Activated CD4-positive, alpha-beta T cell treated with anti-CD3 and anti-CD28 coated beads, Interleukin-2, Interleukin-6, amounts not matched to agents 100 ng/mL and 50 ng/mL, durations not matched to agents 16 hours and 8 hours (primary cell): Measurements from ENCODE around the gene CFAP54.

ENCODE experiments used
- DNase-seq: peaks from one replicate; pipeline ENCODE4 v3.0.0-alpha.2; 2020

CFAP54 gene

DNA sequence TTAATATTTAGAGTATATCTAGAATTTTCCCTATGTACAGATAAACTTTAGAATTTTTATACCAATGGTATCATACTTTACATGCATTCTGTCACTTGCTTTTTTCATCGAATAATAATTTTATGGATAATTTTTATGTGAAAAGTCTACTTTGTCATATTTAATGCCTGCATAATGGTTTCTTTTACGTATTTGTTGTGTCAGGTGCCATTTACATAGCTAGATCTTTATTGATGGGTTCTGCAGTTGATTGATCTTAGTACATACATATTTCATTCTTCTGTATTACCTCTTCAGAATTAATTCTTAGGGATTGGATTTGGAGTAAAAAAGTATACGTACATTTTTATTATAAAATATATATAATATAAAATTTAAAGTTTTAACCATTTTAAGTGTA, 340.0 kb downstream of the CFAP54 start:
- no peak for DNase-seq

DNA sequence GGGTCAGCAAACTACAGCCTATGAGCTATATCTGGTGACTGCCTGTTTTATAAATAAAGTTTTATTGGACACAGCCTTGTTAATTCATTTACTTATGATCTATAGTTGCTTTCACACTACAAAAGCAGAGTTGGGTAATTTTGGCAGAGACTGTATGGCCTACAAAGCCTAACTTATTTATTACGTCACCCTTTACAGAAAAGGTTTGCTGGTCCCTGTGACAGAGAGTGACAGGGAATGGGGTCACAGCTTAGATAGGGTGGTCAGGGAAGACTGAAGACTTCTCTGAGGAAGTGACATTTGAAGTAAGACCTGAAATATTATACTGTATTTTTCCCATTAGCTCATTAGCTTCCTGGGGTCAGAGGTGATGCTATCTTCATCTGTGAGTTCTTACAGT, 342.0 kb downstream of the CFAP54 start:
- DNase-seq, result no peak

DNA sequence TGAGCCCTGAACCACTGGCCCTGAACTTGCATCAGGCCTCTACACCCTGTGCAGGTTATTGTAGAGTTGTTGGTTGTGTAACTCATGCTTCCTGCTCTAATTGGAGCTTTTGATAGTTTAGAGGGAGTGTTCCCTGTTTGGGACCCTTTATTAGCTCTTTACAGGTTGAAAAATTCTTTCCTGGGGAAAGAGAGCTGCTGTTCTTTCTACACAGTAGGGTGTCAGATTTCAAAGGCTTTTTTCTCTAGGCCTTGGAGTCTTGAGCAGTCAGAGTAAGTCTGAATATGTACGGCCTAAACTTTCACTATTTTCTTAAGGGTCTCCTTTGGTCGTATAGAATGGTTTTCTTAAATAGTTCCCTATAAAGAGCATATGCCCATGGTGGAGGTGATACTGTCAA, 356.9 kb downstream of the CFAP54 start:
- no peak for DNase-seq

DNA sequence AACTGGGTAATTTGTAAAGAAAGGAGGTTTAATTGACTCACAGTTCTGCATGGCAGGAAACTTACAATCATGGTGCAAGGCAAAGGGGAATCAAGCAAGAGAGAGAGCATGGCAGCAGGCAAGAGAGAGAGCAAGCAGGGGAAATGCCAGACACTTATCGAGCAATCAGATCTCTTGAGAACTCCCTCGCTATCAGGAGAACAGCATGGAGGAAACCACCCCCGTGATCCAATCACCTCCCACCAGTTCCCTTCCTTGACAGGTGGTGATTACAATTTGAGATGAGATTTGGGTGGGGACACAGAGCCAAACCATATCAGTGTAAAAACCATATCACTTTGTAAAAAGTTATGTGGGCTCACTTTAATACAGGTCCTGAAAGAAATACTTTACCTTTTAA, 361.3 kb downstream of the CFAP54 start:
- no peak for DNase-seq

DNA sequence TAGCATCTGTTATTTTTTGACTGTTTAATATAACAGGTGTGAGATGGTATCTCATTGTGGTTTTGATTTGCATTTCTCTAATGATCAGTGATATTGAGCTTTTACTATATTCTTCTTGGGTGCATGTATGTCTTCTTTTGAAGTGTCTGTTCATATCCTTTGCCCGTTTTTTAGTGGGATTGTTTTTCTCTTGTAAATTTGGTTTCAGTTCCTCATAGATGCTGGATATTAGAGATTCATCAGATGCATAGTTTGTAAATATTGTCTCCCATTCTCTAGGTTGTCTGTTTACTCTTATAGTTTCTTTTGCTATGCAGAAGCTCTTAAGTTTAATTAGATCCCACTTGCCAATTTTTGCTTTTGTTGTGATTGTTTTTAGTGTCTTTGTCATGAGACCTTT, 368.8 kb downstream of the CFAP54 start:
- no peak for DNase-seq

DNA sequence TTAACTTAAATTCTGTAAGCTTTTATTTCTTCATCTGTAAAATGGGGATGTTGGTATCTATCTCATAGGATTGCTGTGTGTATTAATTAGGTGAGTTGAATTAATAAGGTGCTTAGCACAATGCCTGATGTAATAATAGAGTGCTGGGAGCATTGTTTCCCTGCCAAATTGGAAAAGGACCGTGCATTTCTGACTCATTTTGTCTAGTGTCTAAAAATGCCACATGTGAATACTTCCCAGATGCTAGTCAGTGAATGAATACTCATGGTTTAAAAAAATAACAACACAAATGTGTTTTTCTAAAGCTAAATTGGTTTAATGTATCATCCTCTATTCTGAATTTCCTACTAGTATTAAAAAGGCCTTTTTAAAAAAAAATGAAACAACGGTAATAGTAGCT, 372.3 kb downstream of the CFAP54 start:
- no peak for DNase-seq

DNA sequence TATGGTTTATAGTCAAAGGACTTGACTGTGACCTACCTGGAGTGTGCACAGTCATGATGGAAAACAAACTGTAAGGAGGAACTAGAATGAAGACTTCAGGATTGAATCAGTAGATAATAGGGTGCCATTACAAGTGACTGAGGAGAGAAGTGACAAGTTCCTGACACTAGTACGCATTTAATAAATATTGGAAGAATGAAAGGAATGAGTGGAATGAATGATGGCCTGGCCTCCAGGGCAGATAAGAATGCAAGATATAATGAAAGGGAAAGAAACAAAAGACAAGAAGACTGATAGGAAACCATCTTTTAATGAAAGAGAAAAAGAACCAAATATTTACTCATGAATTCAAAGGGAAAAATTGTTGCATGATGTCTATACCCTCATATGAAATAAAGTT, 372.9 kb downstream of the CFAP54 start:
- DNase-seq, result no peak

DNA sequence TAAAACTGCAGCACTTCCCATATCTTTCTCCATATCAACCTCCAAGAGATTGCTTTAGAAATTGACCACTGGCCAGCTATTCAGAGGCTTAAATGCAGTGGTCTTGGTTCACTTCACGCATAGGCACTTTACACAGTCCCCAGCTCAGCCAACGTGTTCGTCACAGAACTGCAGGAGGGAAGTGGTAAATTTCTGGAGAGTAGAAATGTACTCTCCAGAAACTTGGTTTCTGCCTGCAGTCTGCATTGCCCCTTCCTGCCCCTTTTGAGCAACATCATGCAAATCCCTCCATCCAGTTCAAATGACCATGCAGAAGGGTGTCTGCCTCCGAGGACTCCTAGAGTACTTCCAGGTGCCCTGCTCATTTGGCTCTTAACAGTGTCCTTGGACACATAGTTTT, 375.0 kb downstream of the CFAP54 start:
- DNase-seq, result no peak

DNA sequence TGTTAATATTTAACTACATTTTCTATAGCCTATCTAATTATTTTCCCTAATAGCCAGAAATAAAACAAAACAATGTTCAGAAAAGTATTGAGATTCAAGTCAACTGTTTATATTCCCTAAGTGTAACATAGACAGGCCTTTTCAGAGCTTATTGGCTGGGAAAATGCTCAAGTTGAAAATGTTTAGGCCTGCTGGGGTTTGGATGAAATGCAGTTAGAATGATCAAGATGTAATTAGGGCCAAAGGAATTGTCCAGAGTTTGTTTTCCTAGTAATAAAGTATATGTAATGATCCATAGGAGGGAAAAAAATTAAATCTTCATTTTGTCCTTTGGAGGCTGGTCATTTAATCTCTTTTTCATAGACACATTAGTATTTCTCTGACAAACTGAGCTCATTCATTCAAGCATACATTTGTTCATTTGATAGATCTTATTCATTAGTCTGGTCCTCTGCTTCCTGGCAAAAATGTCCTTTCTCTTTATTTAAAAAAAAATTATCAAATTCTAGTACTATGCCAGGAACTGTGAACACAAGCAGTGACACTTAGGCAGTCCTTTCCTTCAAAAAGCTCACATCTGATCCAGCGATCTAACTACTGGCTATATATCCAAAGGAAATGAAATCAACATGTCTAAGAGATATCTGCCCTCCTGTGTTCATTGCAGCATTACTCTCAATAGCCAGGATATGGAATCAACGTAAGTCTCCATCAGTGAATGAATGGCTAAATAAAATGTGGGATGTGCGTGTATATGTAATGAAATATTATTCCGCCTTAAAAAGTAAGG, 377.6 kb downstream of the CFAP54 start:
- no peak for DNase-seq

DNA sequence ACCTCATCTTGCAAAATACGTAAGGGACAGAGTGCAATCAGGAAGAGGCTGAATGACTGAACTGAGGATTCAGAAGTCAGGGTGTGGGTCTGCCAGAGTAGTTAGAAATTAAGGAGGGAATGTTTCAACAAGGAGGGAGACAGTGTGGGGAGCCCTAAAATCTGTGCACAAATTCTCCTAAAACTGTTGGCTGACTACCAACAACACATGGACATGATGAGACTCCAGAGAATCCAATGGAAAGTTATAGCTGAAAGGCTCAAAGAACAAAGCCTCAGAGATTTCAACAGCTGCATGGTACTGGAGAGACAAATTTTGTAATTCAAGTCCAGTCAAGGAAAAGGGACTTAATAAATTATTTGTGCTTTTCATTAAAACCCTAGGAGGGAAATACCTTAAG, 381.6 kb downstream of the CFAP54 start:
- DNase-seq, result no peak

DNA sequence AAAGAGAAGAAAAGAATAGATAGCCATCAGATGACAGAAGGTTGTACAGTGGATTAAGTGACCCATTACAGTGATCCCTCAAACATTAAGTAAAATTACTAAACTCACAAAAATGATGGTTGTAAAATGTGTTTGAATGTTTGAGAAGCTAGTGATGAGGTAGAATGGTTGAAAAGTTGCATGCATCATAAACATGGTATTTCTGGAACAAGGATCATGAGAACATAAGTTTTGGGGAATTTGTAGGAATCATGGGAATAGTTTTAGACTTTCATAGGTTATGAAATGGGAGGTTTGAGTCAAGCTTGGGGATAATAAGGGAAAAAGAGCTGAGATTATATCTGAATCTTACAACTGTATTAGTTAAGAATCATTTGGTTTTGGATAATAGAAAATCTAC, 383.6 kb downstream of the CFAP54 start:
- DNase-seq, result no peak

DNA sequence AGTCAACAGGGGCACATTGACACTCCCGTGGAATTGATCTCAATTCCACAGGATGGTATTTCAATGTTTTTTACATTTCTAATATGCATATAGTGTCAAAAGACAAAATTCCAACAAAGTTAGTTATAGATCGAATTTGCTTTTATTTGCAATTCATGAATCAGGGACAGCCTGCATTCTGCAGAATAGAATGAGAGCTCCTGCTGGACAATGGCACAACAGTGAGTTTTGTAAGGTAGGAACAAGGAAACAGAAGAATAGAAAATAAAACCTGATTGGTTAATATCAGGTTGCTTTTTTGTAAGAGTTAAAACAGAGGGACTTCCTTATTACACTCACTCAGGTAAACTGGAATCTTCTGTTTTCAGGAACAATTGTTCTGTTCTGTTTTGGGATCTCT, 384.8 kb downstream of the CFAP54 start:
- no peak for DNase-seq

DNA sequence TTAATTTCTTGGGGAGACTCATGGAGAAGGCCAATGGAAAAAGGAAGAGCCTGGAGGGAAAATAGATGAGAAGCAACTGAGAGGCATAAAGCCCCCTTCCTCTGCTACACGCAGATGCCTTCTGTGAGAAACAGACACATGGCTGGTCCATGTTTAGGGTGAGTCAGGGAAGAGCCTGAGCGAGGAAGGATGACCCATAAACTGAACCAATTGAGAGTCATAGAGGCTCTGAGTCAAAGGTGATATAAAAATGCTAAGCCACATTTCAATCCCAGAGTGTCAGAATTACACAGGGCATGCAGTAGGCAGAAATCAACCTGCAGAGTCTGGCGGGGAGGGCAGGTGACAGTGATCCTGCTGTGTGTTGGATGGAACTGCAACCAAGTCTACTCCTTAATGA, 387.6 kb downstream of the CFAP54 start:
- DNase-seq, result no peak

DNA sequence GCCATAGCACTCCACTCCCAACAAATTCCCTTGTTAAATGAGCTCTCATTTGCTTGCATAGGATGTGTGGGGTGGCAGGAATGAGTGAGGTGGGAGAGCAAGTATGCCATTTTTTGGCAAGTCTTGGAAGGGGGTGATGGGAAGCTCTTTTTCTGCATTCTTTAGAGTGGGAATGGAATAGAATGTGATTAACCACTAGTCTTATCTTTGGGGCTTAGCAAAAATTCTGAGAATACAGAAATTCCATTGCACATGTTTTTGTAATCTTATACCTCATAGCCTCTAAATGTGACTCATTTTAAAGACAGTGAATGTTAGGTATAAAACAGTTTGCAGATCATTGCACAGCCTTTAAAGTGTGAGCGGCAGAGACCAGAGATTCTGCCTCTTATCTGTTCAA, 389.3 kb downstream of the CFAP54 start:
- DNase-seq, result no peak

DNA sequence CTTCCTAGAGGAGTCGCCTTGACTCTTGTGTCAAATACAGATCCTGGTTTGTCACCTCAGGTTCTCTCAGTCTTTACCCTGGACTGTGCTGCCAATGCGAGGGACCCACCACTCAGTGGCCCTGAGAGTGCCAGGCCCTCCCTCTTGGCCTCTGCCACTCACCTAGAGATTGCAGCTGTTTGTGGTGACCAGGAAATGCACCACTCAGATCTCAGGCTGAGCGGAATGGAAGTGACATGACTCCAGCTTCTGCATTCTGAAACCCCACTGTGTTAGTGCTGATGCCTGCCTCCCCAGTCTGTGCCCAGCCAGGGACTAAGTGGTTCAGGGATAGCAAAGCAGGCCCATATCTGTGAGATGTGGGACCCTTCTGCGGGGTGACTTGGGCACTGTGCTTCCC, 389.9 kb downstream of the CFAP54 start:
- no peak for DNase-seq

DNA sequence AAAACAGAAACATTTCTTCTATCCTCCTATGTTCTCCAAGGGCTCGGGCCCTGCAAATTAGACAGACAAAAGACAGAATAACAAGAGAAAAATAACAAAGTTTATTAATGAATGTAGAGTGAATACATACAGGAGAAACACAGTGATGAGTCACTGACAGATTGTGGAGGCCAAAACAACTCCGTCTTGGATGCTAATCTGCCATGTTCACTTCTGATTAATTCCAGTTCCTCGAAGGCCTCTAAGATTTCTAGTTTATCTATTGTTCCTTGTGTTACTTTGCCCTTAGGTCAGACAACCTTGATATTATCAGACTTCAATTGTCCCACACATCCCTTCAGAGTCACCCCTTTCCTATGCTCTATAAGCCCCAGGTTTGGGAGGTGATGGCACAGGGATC, 390.8 kb downstream of the CFAP54 start:
- DNase-seq, result no peak

DNA sequence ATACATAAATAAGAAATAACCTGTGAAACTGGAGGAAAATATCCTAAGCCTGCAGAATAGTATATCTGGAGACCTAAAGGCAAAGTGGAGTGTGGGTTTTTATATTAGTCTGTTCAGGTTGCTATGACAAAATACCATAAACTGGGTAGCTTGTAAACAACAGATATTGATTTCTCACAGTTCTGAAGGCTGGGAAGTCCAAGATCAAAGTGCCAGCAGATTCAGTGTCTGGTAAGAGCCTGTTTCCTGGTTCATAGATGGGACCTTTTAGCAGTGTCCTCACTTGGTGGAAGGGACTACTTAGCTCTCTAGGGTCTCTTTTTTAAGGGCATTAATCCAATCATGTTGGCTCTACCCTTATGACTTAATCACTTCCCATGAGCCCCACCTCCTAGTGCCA, 392.2 kb downstream of the CFAP54 start:
- DNase-seq, result no peak

DNA sequence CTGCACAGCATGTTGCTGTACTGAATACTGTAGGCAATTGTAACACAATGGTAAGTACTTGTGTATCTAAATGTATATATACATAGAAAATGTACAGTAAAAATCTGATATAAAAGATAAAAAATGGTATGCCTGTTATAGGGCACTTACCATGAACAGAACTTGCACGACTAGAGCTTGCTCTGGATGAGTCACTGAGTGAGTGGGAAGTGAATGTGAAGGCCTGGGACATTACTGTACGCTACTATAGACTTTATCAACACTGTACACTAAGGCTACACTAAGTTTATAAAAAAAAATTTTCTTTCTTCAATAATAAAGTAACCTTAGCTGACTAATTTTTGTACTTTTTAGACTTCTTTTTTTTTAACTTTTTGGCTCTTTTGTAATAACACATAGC, 393.5 kb downstream of the CFAP54 start:
- DNase-seq, result no peak

DNA sequence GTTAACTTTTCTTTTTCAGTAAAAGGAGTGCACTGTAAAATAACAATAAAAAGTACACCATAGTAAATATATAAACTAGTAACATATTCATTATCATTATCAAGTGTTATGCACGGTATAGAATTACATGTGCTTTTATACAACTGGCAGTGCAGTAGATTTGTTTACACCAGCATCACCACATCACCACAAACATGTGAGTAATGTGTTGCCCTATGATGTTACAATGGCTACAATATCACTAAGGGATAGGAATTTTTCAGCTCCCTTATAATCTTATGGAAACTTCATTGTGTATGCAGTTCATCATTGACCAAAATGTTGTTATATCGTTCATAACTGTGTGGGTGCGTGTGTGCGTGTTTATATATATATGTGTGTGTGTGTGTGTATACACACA, 394.2 kb downstream of the CFAP54 start:
- DNase-seq, result no peak

DNA sequence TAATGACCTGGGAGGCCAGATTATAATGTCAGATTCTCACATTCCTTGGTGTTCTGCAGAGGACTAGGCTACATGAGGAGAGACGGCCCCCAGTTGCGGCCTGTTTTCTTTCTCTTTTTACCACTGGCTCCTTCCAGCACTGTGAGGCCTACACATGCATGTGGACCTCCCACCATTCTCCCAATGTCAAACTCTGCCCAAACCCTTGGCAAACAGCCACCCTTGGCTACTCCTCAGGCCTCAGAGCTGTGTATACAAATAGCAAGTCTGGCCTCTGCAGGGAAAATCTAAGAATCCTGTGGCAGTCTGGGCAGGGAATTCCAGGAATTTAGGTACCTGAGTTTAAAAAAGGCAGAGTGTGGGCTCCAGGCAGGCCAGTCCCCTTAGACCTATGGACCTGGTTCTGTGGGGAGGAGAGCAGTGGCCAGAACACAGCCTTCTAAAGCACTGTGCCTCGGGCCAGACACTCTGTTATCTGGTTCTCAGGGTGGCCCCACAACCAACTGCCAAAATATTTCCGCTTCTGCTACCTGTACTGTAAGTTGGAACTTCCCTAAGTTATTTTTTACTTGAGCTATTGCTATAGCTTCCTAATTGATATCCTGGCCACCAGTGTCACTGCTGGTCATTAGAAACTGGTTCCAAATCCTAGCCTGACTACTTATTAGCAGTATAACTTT, 397.8 kb downstream of the CFAP54 start:
- no peak for DNase-seq

DNA sequence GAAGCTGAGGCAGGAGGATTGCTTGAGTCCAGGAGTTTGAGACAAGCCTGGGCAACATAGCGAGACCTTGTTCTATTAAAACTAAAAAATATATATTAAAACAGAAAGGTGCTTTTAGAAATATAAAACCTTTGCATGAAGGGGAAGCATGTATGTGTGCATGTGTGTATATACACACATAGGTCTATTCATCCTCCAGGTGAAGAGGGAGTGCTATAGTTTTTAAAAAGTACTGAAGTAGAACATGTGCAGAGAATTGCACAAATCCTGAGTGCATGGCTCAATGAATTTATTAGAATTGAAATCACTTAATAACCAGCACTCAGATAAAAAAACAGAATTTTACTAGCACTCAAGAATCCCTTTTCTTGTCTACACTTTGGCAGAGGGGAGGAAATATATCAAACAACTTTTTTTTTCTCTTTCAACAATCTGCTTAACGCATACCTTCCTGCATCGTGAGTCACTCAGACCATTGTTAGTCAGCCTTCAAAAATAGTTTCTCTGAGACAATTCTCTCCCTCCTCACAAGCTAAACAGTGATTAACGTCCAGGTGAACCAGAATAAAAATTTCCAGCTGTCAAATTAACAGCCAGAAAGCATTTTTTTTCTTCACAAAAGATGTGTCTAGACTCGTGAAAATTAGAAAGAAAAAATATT, 400.0 kb downstream of the CFAP54 start:
- DNase-seq, result no peak

DNA sequence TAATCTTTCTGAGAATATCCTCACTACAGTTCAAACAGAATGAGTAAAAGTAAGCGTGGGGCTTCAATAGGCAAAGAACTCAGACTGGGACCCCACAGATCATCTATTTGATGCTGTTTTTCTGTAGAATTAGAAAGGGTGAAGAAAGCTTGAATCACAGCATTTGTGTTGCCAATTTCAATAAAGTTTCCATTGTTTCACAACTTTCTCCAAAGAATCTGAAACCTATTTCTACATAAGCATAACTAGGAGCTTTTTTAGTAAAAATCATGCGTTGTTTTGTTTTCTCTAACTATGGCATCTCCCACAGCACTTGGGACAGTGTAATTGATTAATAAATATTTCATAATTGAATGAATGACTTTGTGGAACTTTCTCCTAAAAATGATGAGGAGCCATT, 401.0 kb downstream of the CFAP54 start:
- DNase-seq, result no peak

DNA sequence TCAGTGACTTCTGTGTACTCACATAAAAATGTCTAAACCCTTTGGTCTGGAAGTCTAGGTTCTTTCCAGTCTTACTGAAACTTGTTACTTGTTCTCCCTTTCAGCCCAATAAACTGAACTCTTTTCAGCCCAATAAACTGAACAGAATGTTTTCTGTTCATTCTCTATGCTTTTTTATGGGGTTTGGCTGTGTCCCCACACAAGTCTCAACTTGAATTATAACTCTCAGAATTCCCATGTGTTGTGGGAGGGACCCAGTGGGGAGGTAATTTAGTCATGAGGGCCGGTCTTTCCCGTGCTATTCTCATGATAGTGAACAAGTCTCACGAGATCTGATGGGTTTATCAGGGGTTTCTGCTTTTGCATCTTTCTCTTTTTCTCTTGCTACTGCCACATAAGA, 402.7 kb downstream of the CFAP54 start:
- no peak for DNase-seq

DNA sequence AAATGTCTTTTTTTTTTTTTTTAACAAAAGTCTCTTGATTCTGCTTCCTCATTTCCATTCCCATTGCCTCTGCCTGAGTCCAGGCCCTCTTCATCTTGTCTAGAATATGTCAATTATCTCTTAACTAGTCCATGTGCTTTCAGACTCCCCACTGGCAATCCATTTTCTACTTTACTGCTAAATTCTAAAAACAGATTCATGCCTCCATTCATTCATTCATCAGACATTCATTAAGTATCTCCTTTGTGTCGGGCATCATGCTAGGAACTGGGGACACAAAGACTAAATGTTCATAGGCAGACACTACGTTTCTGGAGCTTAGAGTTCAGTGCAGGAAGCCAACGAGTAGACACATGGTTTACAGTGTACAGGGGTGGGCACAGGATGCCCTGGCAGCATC, 408.0 kb downstream of the CFAP54 start:
- DNase-seq, result no peak
